Fibroblast of mammary gland (primary cell): ENCODE results near the gene FRMD1.
"Not testable (repeated sequence)": the region's sequence is repeated elsewhere in the genome, so short reads cannot be mapped to it uniquely, and the experiment has no call there.

Experiments used
- DNase-seq: peaks from one replicate; pipeline ENCODE4 v3.0.0-alpha.2; 2010; ENCODE audit warnings: low read depth
- H3K4me3 ChIP-seq: 2 replicates; pipeline ENCODE4 v1.5.1; 2011; ENCODE audit warnings: low read depth, mild to moderate bottlenecking, low read length, moderate library complexity; ENCODE audit not compliant: control insufficient read depth
- CTCF ChIP-seq: conservative IDR thresholded peaks from 2 replicates; pipeline ENCODE4 v1.5.1; 2011; ENCODE audit warnings: low read depth, low read length, inconsistent platforms; ENCODE audit not compliant: control insufficient read depth, insufficient read depth

FRMD1 gene

GRCh38 chr6:168080393-168081077 is 1.5 kb upstream of the FRMD1 start:
- H3K4me3 ChIP-seq: no peak overlapping the region
- no peak for TF ChIP-seq CTCF
- DNase-seq: no peak

- TF ChIP-seq CTCF: no peak
- DNase-seq: no peak
- H3K4me3 ChIP-seq: no peak overlapping the region
These were observed 653 bp downstream of the FRMD1 start for GRCh38 chr6:168078175-168078942.

- DNase-seq, H3K4me3 ChIP-seq: not testable (repeated sequence)
These were observed 1.6 kb downstream of the FRMD1 start for GRCh38 chr6:168077401-168077800.

- TF ChIP-seq CTCF: no peak
- no peak for DNase-seq
- no peak overlapping the region for H3K4me3 ChIP-seq
These were observed 3.2 kb downstream of the FRMD1 start for GRCh38 chr6:168075787-168076202.

GRCh38 chr6:168075216-168075615 is 3.8 kb downstream of the FRMD1 start:
- H3K4me3 ChIP-seq: no peak overlapping the region
- TF ChIP-seq CTCF: no peak
- no peak for DNase-seq

- DNase-seq: no peak
- no peak for TF ChIP-seq CTCF
- no peak overlapping the region for H3K4me3 ChIP-seq
These were observed 4.9 kb downstream of the FRMD1 start for GRCh38 chr6:168073937-168074730.

GRCh38 chr6:168072730-168073129 is 6.3 kb downstream of the FRMD1 start:
- no peak for DNase-seq
- H3K4me3 ChIP-seq: no peak overlapping the region
- no peak for TF ChIP-seq CTCF
